Measurements from ENCODE around the gene TUBGCP2. TPM values are rescaled to one million over a fixed set of nuclear protein-coding genes. Genes with fewer than 3 reads are reported as not detected.

Gene TUBGCP2
- total and polyA plus RNA-seq, 11 donors = 33.5 to 49.5 (median 38.2) TPM

- peaks cover 0 to 55% (median 27%) of the 10 kb centered on the region in 9 donors for H3K27me3 ChIP-seq
- no peak overlapping the region for H3K27ac ChIP-seq
- DNase-seq (no peak), ATAC-seq (no peak)
- no peak overlapping the region for H3K4me3 ChIP-seq
- TF ChIP-seq CTCF (IDR thresholded peaks at IDR 0.05) = no peak
- TF ChIP-seq POLR2A (IDR thresholded peaks at IDR 0.05) = no peak
- H3K4me1 ChIP-seq = peaks cover 0 to 12% (median 0%) of the 10 kb centered on the region in 12 donors
- intact Hi-C loops (cut with DNase I) = no loop called here
- H3K36me3 ChIP-seq = no peaks in the 10 kb centered on the region
- WGBS, 4 donors = 63 to 78% (median 69%) methylated on average over 18 to 21 of the region's 21 CpGs
- H3K9me3 ChIP-seq = no peaks in the 10 kb centered on the region
Observed at GRCh38 chr10:133249094-133249780, 59.4 kb downstream of the TUBGCP2 start.

DNA sequence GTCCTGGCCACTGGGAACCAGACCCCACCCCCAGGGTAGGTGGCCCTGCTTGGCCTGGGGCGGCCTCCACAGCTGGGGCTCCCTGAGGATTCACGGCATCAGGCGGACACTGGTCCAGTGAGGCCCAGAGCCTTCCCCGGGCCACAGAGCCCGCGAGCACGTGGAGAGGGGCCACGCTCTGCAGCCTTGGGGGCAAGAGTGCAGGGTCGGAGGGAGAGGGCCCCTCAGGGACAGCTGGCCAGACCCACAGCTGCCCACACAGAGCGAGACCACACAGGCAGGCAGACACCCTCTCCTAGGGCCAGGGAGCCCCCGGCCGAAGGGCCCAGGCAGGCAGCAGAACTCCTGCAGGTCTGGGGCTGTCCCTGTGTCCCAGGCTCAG lies 60.3 kb downstream of the TUBGCP2 start:
- Histone ChIP-seq H3K4me3 (no peak overlapping the region), H3K9me3 (no peaks in the 10 kb centered on the region), H3K36me3 (no peaks in the 10 kb centered on the region), H3K4me1 (peaks cover 0 to 8% (median 0%) of the 10 kb centered on the region in 12 donors), H3K27ac (no peak overlapping the region), H3K27me3 (peaks cover 0 to 64% (median 27%) of the 10 kb centered on the region in 9 donors)
- intact Hi-C loops (cut with DNase I) = no loop called here
- ATAC-seq = no peak
- TF ChIP-seq POLR2A (IDR thresholded peaks at IDR 0.05) (no peak), CTCF (IDR thresholded peaks at IDR 0.05) (no peak)
- DNase-seq = no peak
- 81 to 100% (median 86%) methylated on average over 1 to 12 of the region's 12 CpGs for WGBS, 4 donors

GRCh38 chr10:133247681-133248333 lies 60.9 kb downstream of the TUBGCP2 start:
- TF ChIP-seq POLR2A (IDR thresholded peaks at IDR 0.05) (no peak), CTCF (IDR thresholded peaks at IDR 0.05) (no peak)
- no peaks in the 10 kb centered on the region for H3K36me3 ChIP-seq
- intact Hi-C loops (cut with DNase I) = no loop called here
- no peak overlapping the region for H3K27ac ChIP-seq
- H3K27me3 ChIP-seq = peaks cover 0 to 70% (median 27%) of the 10 kb centered on the region in 9 donors
- H3K4me1 ChIP-seq = peaks cover 0 to 8% (median 0%) of the 10 kb centered on the region in 12 donors
- 45 to 64% (median 58%) methylated on average over 12 to 36 of the region's 36 CpGs for WGBS, 4 donors
- no peak for DNase-seq
- ATAC-seq = no peak
- no peak overlapping the region for H3K4me3 ChIP-seq
- H3K9me3 ChIP-seq = no peaks in the 10 kb centered on the region

GRCh38 chr10:133246236-133246626 lies 62.4 kb downstream of the TUBGCP2 start:
- TF ChIP-seq CTCF (IDR thresholded peaks at IDR 0.05) (no peak), POLR2A (IDR thresholded peaks at IDR 0.05) (no peak)
- intact Hi-C loops (cut with DNase I) = no loop called here
- H3K27me3 ChIP-seq = peaks cover 0 to 76% (median 31%) of the 10 kb centered on the region in 9 donors
- DNase-seq = no peak
- H3K4me3 ChIP-seq = no peak overlapping the region
- ATAC-seq = no peak
- no peak overlapping the region for H3K27ac ChIP-seq
- 42 to 60% (median 54%) methylated on average over 12 of the region's 12 CpGs for whole genome bisulfite sequencing, 4 donors
- H3K9me3 ChIP-seq = no peaks in the 10 kb centered on the region
- no peaks in the 10 kb centered on the region for H3K36me3 ChIP-seq
- H3K4me1 ChIP-seq = peaks cover 0 to 9% (median 0%) of the 10 kb centered on the region in 12 donors

Data from heart left ventricle (tissue), 16 donors.